Testis (tissue), 3 donors: ENCODE data around the gene MEGF9. TPM values are rescaled to one million over a fixed set of nuclear protein-coding genes. Genes with fewer than 3 reads are reported as not detected.

Source experiments
- DNase-seq: peaks from one replicate; pipeline ENCODE4 v3.0.0-alpha.2; 2019
- H3K27ac ChIP-seq, 2 donors: fragments of 200-600 bp; sonication (generic); one replicate each; pipeline ENCODE4 v1.5.1; 2019
- H3K27me3 ChIP-seq: fragments of 200-600 bp; sonication (generic); one replicate; pipeline ENCODE4 v1.5.1; 2019
- H3K36me3 ChIP-seq: fragments of 200-600 bp; sonication (generic); one replicate; pipeline ENCODE4 v1.5.1; 2017; ENCODE audit warnings: low read depth; ENCODE audit errors: missing control alignments
- H3K4me1 ChIP-seq: fragments of 200-600 bp; sonication (generic); one replicate; pipeline ENCODE4 v1.5.1; 2019
- H3K4me3 ChIP-seq, 2 donors: fragments of 200-600 bp; sonication (generic); one replicate each; pipeline ENCODE4 v1.5.1; 2017 to 2019
- H3K9me3 ChIP-seq: fragments of 200-600 bp; sonication (generic); one replicate; pipeline ENCODE4 v1.5.1; 2017
- CTCF ChIP-seq, 3 experiments: fragments of 450-650 bp in 2 of 3; fragments of 200-600 bp in 1 of 3; sonication (generic) in 1 of 3; IDR thresholded peaks; one replicate each; pipeline ENCODE4 v1.5.1; 2016 to 2019; ENCODE audit warnings: antibody characterized with exemption in 3 of 3, mild to moderate bottlenecking in 2 of 3, moderate library complexity in 1 of 3
- POLR2A ChIP-seq: fragments of 450-650 bp; IDR thresholded peaks from one replicate; pipeline ENCODE4 v1.6.1; 2017; ENCODE audit warnings: antibody characterized with exemption, mild to moderate bottlenecking, moderate library complexity
- WGBS, 2 donors: methylation state at CpG; one replicate each; pipeline ENCODE4 v1.1.5; 2018; 5-methylcytosine and 5-hydroxymethylcytosine counted together
- intact Hi-C: fragments of 100-400 bp; cut with DNase I; formaldehyde crosslinking; loops from one replicate; pipeline ENCODE4 v1.15.1; 2023; ENCODE audit warnings: low total_unique reads
- polyA plus RNA-seq: library from polyadenylated mRNA; stranded (reverse); fragments of 350-450 nt; fragmentation: Illumina TruSeq; extraction: RNeasy Lipid Tissue Mini Kit (QIAGEN cat#74804); gene quantifications from one replicate; pipeline ENCODE4 v1.2.3, GENCODE V29; 2014; ENCODE audit warnings: low read depth, low replicate concordance; ENCODE audit not compliant: insufficient read depth
- total RNA-seq, 2 donors: library from RNA; depleted of rRNA; stranded (reverse); fragments of >200 nt; gene quantifications; one replicate each; pipeline ENCODE4 v1.2.3, GENCODE V29; 2016

Gene MEGF9
- total and polyA plus RNA-seq, 3 donors from 2014 or later = 7.2 to 8.5 (median 8.2) TPM

- intact Hi-C loops = no loop called here
- Histone ChIP-seq H3K4me1 (no peaks in the 10 kb centered on the region), H3K27ac (no peak overlapping the region), H3K4me3 (no peak overlapping the region), H3K36me3 (no peaks in the 10 kb centered on the region), H3K9me3 (no peaks in the 10 kb centered on the region), H3K27me3 (no peaks in the 10 kb centered on the region)
- WGBS, 2 donors = 79 to 89% methylated on average over 2 of the region's 2 CpGs
- DNase-seq = no peak
- no peak for TF ChIP-seq CTCF (IDR thresholded peaks at IDR 0.05)
- TF ChIP-seq POLR2A = no peak
These were observed 12.2 kb upstream of the MEGF9 start for GRCh38 chr9:120726484-120726883.

- TF ChIP-seq CTCF (IDR thresholded peaks at IDR 0.05) (no peak), POLR2A (no peak)
- intact Hi-C loops = no loop called here
- no peak overlapping the region for H3K4me3 ChIP-seq
- H3K4me1 ChIP-seq = no peaks in the 10 kb centered on the region
- no peak for DNase-seq
- no peaks in the 10 kb centered on the region for H3K36me3 ChIP-seq
- no peaks in the 10 kb centered on the region for H3K27me3 ChIP-seq
- no peaks in the 10 kb centered on the region for H3K9me3 ChIP-seq
- no peak overlapping the region for H3K27ac ChIP-seq
- WGBS, 2 donors = 44 to 67% methylated on average over 1 of the region's 1 CpG
These were observed 11.6 kb upstream of the MEGF9 start for GRCh38 chr9:120725907-120726306.

- no peaks in the 10 kb centered on the region for H3K27me3 ChIP-seq
- no peaks in the 10 kb centered on the region for H3K4me1 ChIP-seq
- no peaks in the 10 kb centered on the region for H3K36me3 ChIP-seq
- no peak overlapping the region for H3K4me3 ChIP-seq
- DNase-seq = no peak
- TF ChIP-seq POLR2A (no peak), CTCF (IDR thresholded peaks at IDR 0.05) (no peak)
- intact Hi-C loops = no loop called here
- no peaks in the 10 kb centered on the region for H3K9me3 ChIP-seq
- 80 to 88% methylated on average over 1 of the region's 1 CpG for WGBS, 2 donors
- H3K27ac ChIP-seq = no peak overlapping the region
These were observed 10.6 kb upstream of the MEGF9 start for GRCh38 chr9:120724757-120725400.

GRCh38 chr9:120723565-120723964, 9.3 kb upstream of the MEGF9 start:
- intact Hi-C loops = no loop called here
- Histone ChIP-seq H3K9me3 (no peaks in the 10 kb centered on the region), H3K36me3 (no peaks in the 10 kb centered on the region), H3K4me1 (no peaks in the 10 kb centered on the region), H3K27ac (no peak overlapping the region), H3K4me3 (no peak overlapping the region), H3K27me3 (no peaks in the 10 kb centered on the region)
- no peak for DNase-seq
- no peak for TF ChIP-seq CTCF (IDR thresholded peaks at IDR 0.05)
- no peak for TF ChIP-seq POLR2A
- 48 to 57% methylated on average over 3 of the region's 3 CpGs for WGBS, 2 donors

- Histone ChIP-seq H3K4me3 (no peak overlapping the region), H3K9me3 (no peaks in the 10 kb centered on the region), H3K27ac (no peak overlapping the region), H3K36me3 (no peaks in the 10 kb centered on the region), H3K4me1 (peaks cover 2% of the 10 kb centered on the region), H3K27me3 (no peaks in the 10 kb centered on the region)
- intact Hi-C loops = no loop called here
- no peak for DNase-seq
- whole genome bisulfite sequencing, 2 donors = 96 to 99% methylated on average over 3 to 4 of the region's 4 CpGs
- no peak for TF ChIP-seq CTCF (IDR thresholded peaks at IDR 0.05)
- no peak for TF ChIP-seq POLR2A
These were observed 6.1 kb upstream of the MEGF9 start for GRCh38 chr9:120720404-120720803.
